Measurements from ENCODE around the gene ARID5B.

GRCh38 chr10:61939902-61940301 is 38.4 kb downstream of the ARID5B start:
- TF ChIP-seq CTCF (conservative IDR thresholded peaks at IDR 0.05; ENCODE audit: low read length) = no peak
- no peak for TF ChIP-seq EZH2phosphoT487 (IDR thresholded peaks at IDR 0.05; ENCODE audit: borderline replicate concordance)
